Esophagus squamous epithelium (tissue), 4 donors: ENCODE measurements around the gene ARFGAP1.

Source experiments
- CTCF ChIP-seq, 6 experiments: fragments of 450-650 bp in 4 of 6; fragments of 200-600 bp in 2 of 6; sonication (generic) in 2 of 6; IDR thresholded peaks; one replicate each; pipeline ENCODE4 v1.5.1; 2016 to 2019; ENCODE audit warnings: antibody characterized with exemption in 6 of 6, mild to moderate bottlenecking in 4 of 6, moderate library complexity in 4 of 6
- POLR2A ChIP-seq, 4 donors: fragments of 450-650 bp; IDR thresholded peaks; one replicate each; pipeline ENCODE4 v1.6.1; 2017; ENCODE audit warnings: antibody characterized with exemption in 4 of 4, mild to moderate bottlenecking in 4 of 4, moderate library complexity in 3 of 4

- TF ChIP-seq CTCF (IDR thresholded peaks at IDR 0.05) (no peak), POLR2A (IDR thresholded peaks at IDR 0.05) (no peak)
Measured at GRCh38 chr20:63281742-63282665, 9.4 kb downstream of the ARFGAP1 start.
